T1000 (cell line): ENCODE data around the gene CSMD2.

Experiments used
- DNase-seq: peaks from one replicate; lab custom pipeline; 2025; ENCODE audit warnings: mixed read lengths; lab: John Stamatoyannopoulos, UW

CSMD2 gene

GRCh38 chr1:33636209-33636608, 528.8 kb downstream of the CSMD2 start:
- no peak for DNase-seq

- DNase-seq = no peak
Measured at GRCh38 chr1:33635336-33636012, 529.6 kb downstream of the CSMD2 start.

DNA sequence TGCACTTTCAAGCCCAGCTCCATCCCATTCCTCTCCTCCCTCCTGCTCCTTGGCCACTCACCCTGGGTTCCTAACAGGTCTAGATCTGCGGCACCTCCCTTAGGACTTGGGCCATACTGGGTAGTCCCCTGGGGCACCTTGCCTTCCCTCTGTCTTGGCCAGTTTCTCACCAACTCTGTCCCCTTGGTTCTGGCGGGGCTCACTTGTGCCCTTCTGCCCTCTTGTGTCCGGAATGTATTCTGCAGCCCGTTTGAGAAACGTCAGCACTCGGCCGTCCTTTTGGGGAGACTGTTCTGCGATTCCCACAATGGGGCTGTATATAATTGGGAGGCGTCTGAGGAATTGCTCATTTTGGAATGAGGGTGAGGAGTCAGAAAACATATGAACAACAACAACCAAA, 530.2 kb downstream of the CSMD2 start:
- DNase-seq = peak; percentile 19

GRCh38 chr1:33634143-33634542, 530.9 kb downstream of the CSMD2 start:
- no peak for DNase-seq

- DNase-seq = peak; percentile 80
Measured at GRCh38 chr1:33633019-33633801, 531.8 kb downstream of the CSMD2 start.

DNA sequence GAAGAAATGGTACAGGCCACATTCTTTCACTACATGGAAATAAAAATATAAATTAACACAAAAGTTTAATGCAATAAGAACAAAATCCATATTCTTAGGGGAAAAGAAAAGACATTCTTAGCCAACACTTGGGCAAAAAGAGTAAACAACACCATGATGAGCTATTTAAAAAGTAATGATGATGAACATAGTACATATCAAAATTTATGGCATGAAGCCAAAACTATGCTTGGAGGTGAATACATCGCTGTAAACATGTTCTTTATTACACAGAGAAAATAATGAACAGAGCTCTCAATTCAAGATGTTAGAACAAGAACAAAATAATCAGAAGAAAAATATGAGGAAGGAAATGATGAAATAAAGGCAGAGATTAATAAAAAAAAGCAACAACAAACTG, 534.3 kb downstream of the CSMD2 start:
- DNase-seq = no peak

- DNase-seq = no peak
Measured at GRCh38 chr1:33626801-33627200, 538.2 kb downstream of the CSMD2 start.

DNA sequence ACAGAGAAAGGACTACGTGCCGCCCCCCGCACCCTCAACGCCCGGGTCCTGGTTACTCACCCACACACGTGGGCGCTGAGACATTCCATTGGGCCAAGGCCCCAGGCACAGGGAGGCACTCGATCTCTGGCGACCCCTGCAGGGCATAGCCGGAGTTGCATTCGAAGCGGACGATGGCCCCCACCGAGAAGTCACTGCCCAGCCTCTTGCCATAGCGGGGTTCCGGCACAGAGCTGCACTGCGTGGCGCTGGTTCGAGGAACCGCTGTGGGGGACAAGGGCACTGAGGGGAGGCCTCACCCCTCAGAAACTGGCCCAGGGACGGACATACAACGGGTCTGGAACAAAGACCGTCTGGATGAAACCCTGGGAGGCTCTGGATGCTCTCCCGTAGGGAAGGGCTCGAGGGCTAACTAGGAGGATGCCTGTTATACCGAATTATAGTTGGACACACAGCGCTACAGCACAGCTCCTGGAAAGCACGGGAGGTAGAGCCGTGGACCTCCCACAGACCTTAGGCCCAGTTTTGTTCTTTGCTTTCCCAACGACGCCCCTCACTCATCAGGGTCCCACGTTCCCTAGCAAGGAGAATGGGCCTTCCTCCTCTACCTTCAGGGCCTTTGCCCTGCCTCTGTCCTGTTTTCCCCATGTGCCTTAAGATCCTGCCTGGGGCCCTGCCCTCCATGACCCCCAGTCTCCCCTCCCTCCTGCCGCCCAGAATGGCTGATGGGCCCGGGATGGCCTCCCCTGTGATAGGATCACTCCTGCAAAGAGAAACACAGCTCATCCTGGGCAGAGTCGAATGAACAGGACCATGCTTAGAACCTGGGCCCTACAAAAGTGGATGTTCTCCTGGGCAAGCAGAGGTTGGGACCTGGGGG, 539.8 kb downstream of the CSMD2 start:
- DNase-seq = no peak

GRCh38 chr1:33624261-33624990, 540.6 kb downstream of the CSMD2 start:
- DNase-seq = no peak

DNA sequence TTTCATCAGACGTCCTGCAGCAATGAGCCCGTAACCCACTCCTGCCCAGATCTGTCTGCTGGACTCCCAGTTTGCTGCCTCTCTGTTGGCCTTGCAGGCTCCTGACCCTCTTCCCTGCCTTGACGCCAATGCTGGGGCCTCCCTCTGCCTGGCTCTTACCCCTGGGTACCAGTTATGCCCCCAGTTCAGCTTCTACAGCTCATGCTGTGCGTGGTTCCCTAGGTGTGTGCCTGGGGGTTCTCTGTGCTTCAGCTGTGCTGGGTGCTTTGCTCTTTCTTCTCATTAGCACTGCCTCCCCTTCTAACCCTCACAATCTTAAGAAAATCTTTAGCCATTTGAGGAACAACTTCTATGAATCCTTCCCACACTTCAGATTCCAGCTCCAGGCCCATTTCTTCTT, 541.2 kb downstream of the CSMD2 start:
- no peak for DNase-seq

DNA sequence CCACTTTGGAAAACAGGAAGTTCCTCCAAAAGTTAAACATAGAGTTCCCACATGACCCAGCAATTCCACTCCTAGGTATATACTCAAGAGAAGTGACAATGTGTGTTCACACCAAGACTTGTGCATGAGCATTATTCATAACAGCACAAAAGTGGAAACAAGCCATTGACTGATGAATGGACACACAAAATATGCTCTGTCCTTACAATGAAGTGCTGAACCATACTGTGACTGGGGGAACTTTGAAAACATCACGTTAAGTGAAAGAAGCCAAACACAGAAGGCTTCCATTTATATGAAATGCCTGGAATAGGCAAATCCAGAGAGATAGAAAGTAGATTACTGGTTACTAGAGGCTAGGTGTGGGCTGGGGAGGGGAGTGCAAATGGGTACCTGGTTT, 542.3 kb downstream of the CSMD2 start:
- no peak for DNase-seq

- no peak for DNase-seq
Measured at GRCh38 chr1:33618636-33619035, 546.4 kb downstream of the CSMD2 start.

- DNase-seq = no peak
Measured at GRCh38 chr1:33617451-33617850, 547.6 kb downstream of the CSMD2 start.

DNA sequence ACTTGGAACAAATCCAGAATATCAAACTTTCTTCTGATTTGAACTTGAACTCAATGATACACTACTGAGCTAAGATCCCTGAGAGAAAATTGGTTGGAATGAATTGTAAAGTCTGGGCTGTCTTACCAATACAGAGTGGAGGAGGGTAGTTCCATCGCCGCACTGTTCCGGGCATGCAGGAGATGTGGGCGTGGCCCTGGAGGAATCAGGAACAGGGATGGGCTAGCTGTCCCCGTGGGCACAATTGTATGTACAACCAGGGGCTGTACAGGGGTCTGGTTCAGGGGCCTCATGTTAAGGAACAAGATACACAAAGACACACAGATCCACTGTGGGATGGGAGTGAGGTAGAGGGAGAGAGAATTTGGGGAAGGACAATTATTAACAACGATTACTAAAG, 548.2 kb downstream of the CSMD2 start:
- DNase-seq = no peak

GRCh38 chr1:33615546-33615945, 549.5 kb downstream of the CSMD2 start:
- no peak for DNase-seq

GRCh38 chr1:33610864-33611455, 554.1 kb downstream of the CSMD2 start:
- DNase-seq = no peak

GRCh38 chr1:33610391-33610790, 554.6 kb downstream of the CSMD2 start:
- no peak for DNase-seq

- no peak for DNase-seq
Measured at GRCh38 chr1:33609739-33610138, 555.3 kb downstream of the CSMD2 start.

GRCh38 chr1:33608825-33609400, 556.1 kb downstream of the CSMD2 start:
- no peak for DNase-seq

GRCh38 chr1:33607444-33608005, 557.5 kb downstream of the CSMD2 start:
- no peak for DNase-seq

GRCh38 chr1:33606272-33606671, 558.8 kb downstream of the CSMD2 start:
- no peak for DNase-seq
